Measurements from ENCODE around the gene UNC13B.

The UNC13B gene

GRCh38 chr9:35422753-35423152 is 260.9 kb downstream of the UNC13B start:
- peaks cover 0 to 3% (median 0%) of the 10 kb centered on the region in 4 experiments for H3K4me1 ChIP-seq (ENCODE audit: control extremely low read depth in 1 of 4, control insufficient read depth in 4 of 4, insufficient read depth in 4 of 4, low read length in 3 of 4)
- H3K27me3 ChIP-seq (replicated peaks in 2 of 5; ENCODE audit: control insufficient read depth in 4 of 5, insufficient read depth in 5 of 5, low read length in 4 of 5) = no peaks in the 10 kb centered on the region
- H3K9me3 ChIP-seq (ENCODE audit: control extremely low read depth in 1 of 5, control insufficient read depth in 4 of 5, insufficient read depth in 2 of 5, low read depth in 1 of 5, low read length in 4 of 5) = peaks cover 0 to 2% (median 0%) of the 10 kb centered on the region in 5 experiments
- no peak for DNase-seq
- no peaks in the 10 kb centered on the region for H3K36me3 ChIP-seq (ENCODE audit: control insufficient read depth in 4 of 4, insufficient read depth in 4 of 4, low read length in 3 of 4)
- ChIA-PET POLR2A (no interaction called here), CTCF (interaction anchor here (1.3 kb wide), 1 partner anchor 13 kb away, joined by 3 read pairs; no protein-coding TSS in a partner anchor)
- H3K4me3 ChIP-seq (ENCODE audit: control insufficient read depth in 1 of 7, extremely low read depth in 1 of 7, insufficient read depth in 4 of 7, low read depth in 2 of 7, low read length in 6 of 7) = no peak overlapping the region
- no CpG with 5 or more reads among the region's 2 CpGs for WGBS (ENCODE audit: insufficient coverage)
- no peak overlapping the region for H3K27ac ChIP-seq (ENCODE audit: insufficient read depth in 1 of 2, low read depth in 1 of 2, low read length in 2 of 2, poor library complexity in 1 of 2, severe bottlenecking in 2 of 2)

DNA sequence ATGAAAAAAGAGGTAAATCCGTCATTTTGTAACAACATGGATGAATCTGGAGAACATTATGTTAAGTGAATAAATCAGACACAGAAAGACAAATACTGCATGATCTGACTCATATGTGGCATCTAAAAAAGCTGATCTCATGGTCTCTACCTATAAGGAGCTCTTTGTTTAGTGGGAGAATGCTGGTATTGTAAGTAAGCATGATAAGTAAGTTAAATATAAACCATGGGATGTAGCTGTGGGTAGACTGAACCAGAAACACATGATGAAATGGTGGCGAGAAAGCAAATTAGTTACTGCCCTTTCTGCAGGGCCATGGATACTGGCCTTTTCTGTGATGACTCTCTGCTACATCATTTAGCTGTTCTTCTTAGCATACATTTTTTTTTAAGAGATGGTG is 261.7 kb downstream of the UNC13B start:
- CTCF ChIA-PET = interaction anchor here (1.2 to 1.3 kb wide), 2 partner anchors 11 to 13 kb away, joined by 3 read pairs; no protein-coding TSS in a partner anchor
- 100% methylated on average over 1 of the region's 2 CpGs for WGBS (ENCODE audit: insufficient coverage)

GRCh38 chr9:35424356-35425352 is 262.8 kb downstream of the UNC13B start:
- POLR2A ChIA-PET = no interaction called here
- 98% methylated on average over 5 of the region's 7 CpGs for WGBS (ENCODE audit: insufficient coverage)
- Histone ChIP-seq H3K27ac (ENCODE audit: insufficient read depth in 1 of 2, low read depth in 1 of 2, low read length in 2 of 2, poor library complexity in 1 of 2, severe bottlenecking in 2 of 2) (no peak overlapping the region), H3K4me3 (ENCODE audit: control insufficient read depth in 1 of 7, extremely low read depth in 1 of 7, insufficient read depth in 4 of 7, low read depth in 2 of 7, low read length in 6 of 7) (no peak overlapping the region), H3K4me1 (ENCODE audit: control extremely low read depth in 1 of 4, control insufficient read depth in 4 of 4, insufficient read depth in 4 of 4, low read length in 3 of 4) (peaks cover 0 to 3% (median 0%) of the 10 kb centered on the region in 4 experiments), H3K27me3 (replicated peaks in 2 of 5; ENCODE audit: control insufficient read depth in 4 of 5, insufficient read depth in 5 of 5, low read length in 4 of 5) (no peaks in the 10 kb centered on the region), H3K9me3 (ENCODE audit: control extremely low read depth in 1 of 5, control insufficient read depth in 4 of 5, insufficient read depth in 2 of 5, low read depth in 1 of 5, low read length in 4 of 5) (peaks cover 0 to 11% (median 2%) of the 10 kb centered on the region in 5 experiments), H3K36me3 (ENCODE audit: control insufficient read depth in 4 of 4, insufficient read depth in 4 of 4, low read length in 3 of 4) (no peaks in the 10 kb centered on the region)
- CTCF ChIA-PET = interaction anchor here (1.1 to 1.3 kb wide), 5 partner anchors 10 to 440 kb away, joined by 3 read pairs; no protein-coding TSS in a partner anchor
- peak in 1 of 3 donors; percentile 11 for DNase-seq

More for the DNA sequence above, 261.7 kb downstream of the UNC13B start:
- no peak for DNase-seq
- Histone ChIP-seq H3K4me3 (ENCODE audit: control insufficient read depth in 1 of 7, extremely low read depth in 1 of 7, insufficient read depth in 4 of 7, low read depth in 2 of 7, low read length in 6 of 7) (no peak overlapping the region), H3K36me3 (ENCODE audit: control insufficient read depth in 4 of 4, insufficient read depth in 4 of 4, low read length in 3 of 4) (no peaks in the 10 kb centered on the region), H3K4me1 (ENCODE audit: control extremely low read depth in 1 of 4, control insufficient read depth in 4 of 4, insufficient read depth in 4 of 4, low read length in 3 of 4) (peaks cover 0 to 3% (median 0%) of the 10 kb centered on the region in 4 experiments), H3K9me3 (ENCODE audit: control extremely low read depth in 1 of 5, control insufficient read depth in 4 of 5, insufficient read depth in 2 of 5, low read depth in 1 of 5, low read length in 4 of 5) (peaks cover 0 to 4% (median under 1%) of the 10 kb centered on the region in 5 experiments), H3K27me3 (replicated peaks in 2 of 5; ENCODE audit: control insufficient read depth in 4 of 5, insufficient read depth in 5 of 5, low read length in 4 of 5) (no peaks in the 10 kb centered on the region), H3K27ac (ENCODE audit: insufficient read depth in 1 of 2, low read depth in 1 of 2, low read length in 2 of 2, poor library complexity in 1 of 2, severe bottlenecking in 2 of 2) (no peak overlapping the region)
- POLR2A ChIA-PET = no interaction called here

GRCh38 chr9:35426627-35427026 is 264.8 kb downstream of the UNC13B start:
- peaks cover 0 to 3% (median 0%) of the 10 kb centered on the region in 4 experiments for H3K4me1 ChIP-seq (ENCODE audit: control extremely low read depth in 1 of 4, control insufficient read depth in 4 of 4, insufficient read depth in 4 of 4, low read length in 3 of 4)
- POLR2A ChIA-PET = no interaction called here
- WGBS (ENCODE audit: insufficient coverage) = 71% methylated on average over 1 of the region's 1 CpG
- no peaks in the 10 kb centered on the region for H3K36me3 ChIP-seq (ENCODE audit: control insufficient read depth in 4 of 4, insufficient read depth in 4 of 4, low read length in 3 of 4)
- no peaks in the 10 kb centered on the region for H3K27me3 ChIP-seq (replicated peaks in 2 of 5; ENCODE audit: control insufficient read depth in 4 of 5, insufficient read depth in 5 of 5, low read length in 4 of 5)
- peaks cover 0 to 11% (median 2%) of the 10 kb centered on the region in 5 experiments for H3K9me3 ChIP-seq (ENCODE audit: control extremely low read depth in 1 of 5, control insufficient read depth in 4 of 5, insufficient read depth in 2 of 5, low read depth in 1 of 5, low read length in 4 of 5)
- H3K4me3 ChIP-seq (ENCODE audit: control insufficient read depth in 1 of 7, extremely low read depth in 1 of 7, insufficient read depth in 4 of 7, low read depth in 2 of 7, low read length in 6 of 7) = no peak overlapping the region
- CTCF ChIA-PET = no interaction called here
- no peak for DNase-seq
- H3K27ac ChIP-seq (ENCODE audit: insufficient read depth in 1 of 2, low read depth in 1 of 2, low read length in 2 of 2, poor library complexity in 1 of 2, severe bottlenecking in 2 of 2) = no peak overlapping the region

DNA sequence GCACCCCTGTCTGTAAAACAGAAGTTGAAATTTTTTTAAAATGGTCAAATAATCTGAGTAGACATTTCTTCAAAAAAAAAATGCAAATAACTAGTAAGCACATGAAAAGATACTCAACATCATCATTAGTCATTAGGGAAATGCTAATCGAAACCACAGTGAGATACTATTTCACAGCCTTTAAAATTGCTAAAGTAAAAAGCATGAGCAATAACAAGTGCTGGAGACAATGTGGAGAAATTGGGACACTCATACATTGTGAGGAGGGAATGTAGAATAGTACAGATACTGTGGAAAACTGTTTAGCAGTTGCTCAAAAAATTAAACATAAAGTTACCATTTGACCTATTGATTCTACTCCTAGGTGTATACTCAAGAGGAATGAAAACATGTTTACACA is 269.7 kb downstream of the UNC13B start:
- H3K9me3 ChIP-seq (ENCODE audit: control extremely low read depth in 1 of 5, control insufficient read depth in 4 of 5, insufficient read depth in 2 of 5, low read depth in 1 of 5, low read length in 4 of 5) = peaks cover 0 to 11% (median 0%) of the 10 kb centered on the region in 5 experiments
- no peaks in the 10 kb centered on the region for H3K36me3 ChIP-seq (ENCODE audit: control insufficient read depth in 4 of 4, insufficient read depth in 4 of 4, low read length in 3 of 4)
- DNase-seq = no peak
- no peak overlapping the region for H3K4me3 ChIP-seq (ENCODE audit: control insufficient read depth in 1 of 7, extremely low read depth in 1 of 7, insufficient read depth in 4 of 7, low read depth in 2 of 7, low read length in 6 of 7)
- H3K27ac ChIP-seq (ENCODE audit: insufficient read depth in 1 of 2, low read depth in 1 of 2, low read length in 2 of 2, poor library complexity in 1 of 2, severe bottlenecking in 2 of 2) = no peak overlapping the region
- WGBS (ENCODE audit: insufficient coverage) = no CpG with 5 or more reads among the region's 1 CpG
- no peaks in the 10 kb centered on the region for H3K27me3 ChIP-seq (replicated peaks in 2 of 5; ENCODE audit: control insufficient read depth in 4 of 5, insufficient read depth in 5 of 5, low read length in 4 of 5)
- ChIA-PET POLR2A (no interaction called here), CTCF (no interaction called here)
- no peaks in the 10 kb centered on the region for H3K4me1 ChIP-seq (ENCODE audit: control extremely low read depth in 1 of 4, control insufficient read depth in 4 of 4, insufficient read depth in 4 of 4, low read length in 3 of 4)

- H3K4me3 ChIP-seq (ENCODE audit: control insufficient read depth in 1 of 7, extremely low read depth in 1 of 7, insufficient read depth in 4 of 7, low read depth in 2 of 7, low read length in 6 of 7) = no peak overlapping the region
- peaks cover 0 to under 1% (median 0%) of the 10 kb centered on the region in 4 experiments for H3K4me1 ChIP-seq (ENCODE audit: control extremely low read depth in 1 of 4, control insufficient read depth in 4 of 4, insufficient read depth in 4 of 4, low read length in 3 of 4)
- POLR2A ChIA-PET = no interaction called here
- no peaks in the 10 kb centered on the region for H3K36me3 ChIP-seq (ENCODE audit: control insufficient read depth in 4 of 4, insufficient read depth in 4 of 4, low read length in 3 of 4)
- CTCF ChIA-PET = no interaction called here
- no CpG with 5 or more reads among the region's 2 CpGs for WGBS (ENCODE audit: insufficient coverage)
- no peak for DNase-seq
- peaks cover 0 to 11% (median 0%) of the 10 kb centered on the region in 5 experiments for H3K9me3 ChIP-seq (ENCODE audit: control extremely low read depth in 1 of 5, control insufficient read depth in 4 of 5, insufficient read depth in 2 of 5, low read depth in 1 of 5, low read length in 4 of 5)
- no peaks in the 10 kb centered on the region for H3K27me3 ChIP-seq (replicated peaks in 2 of 5; ENCODE audit: control insufficient read depth in 4 of 5, insufficient read depth in 5 of 5, low read length in 4 of 5)
- H3K27ac ChIP-seq (ENCODE audit: insufficient read depth in 1 of 2, low read depth in 1 of 2, low read length in 2 of 2, poor library complexity in 1 of 2, severe bottlenecking in 2 of 2) = no peak overlapping the region
These were observed 270.3 kb downstream of the UNC13B start for GRCh38 chr9:35432076-35432475.

- 50% methylated on average over 1 of the region's 1 CpG for WGBS (ENCODE audit: insufficient coverage)
- POLR2A ChIA-PET = no interaction called here
- peak; percentile 9 to 71 (median 55) for DNase-seq
- Histone ChIP-seq H3K4me3 (ENCODE audit: control insufficient read depth in 1 of 7, extremely low read depth in 1 of 7, insufficient read depth in 4 of 7, low read depth in 2 of 7, low read length in 6 of 7) (no peak overlapping the region), H3K9me3 (ENCODE audit: control extremely low read depth in 1 of 5, control insufficient read depth in 4 of 5, insufficient read depth in 2 of 5, low read depth in 1 of 5, low read length in 4 of 5) (no peaks in the 10 kb centered on the region), H3K36me3 (ENCODE audit: control insufficient read depth in 4 of 4, insufficient read depth in 4 of 4, low read length in 3 of 4) (no peaks in the 10 kb centered on the region), H3K4me1 (ENCODE audit: control extremely low read depth in 1 of 4, control insufficient read depth in 4 of 4, insufficient read depth in 4 of 4, low read length in 3 of 4) (peaks cover 0 to 3% (median 2%) of the 10 kb centered on the region in 4 experiments), H3K27me3 (replicated peaks in 2 of 5; ENCODE audit: control insufficient read depth in 4 of 5, insufficient read depth in 5 of 5, low read length in 4 of 5) (no peaks in the 10 kb centered on the region), H3K27ac (ENCODE audit: insufficient read depth in 1 of 2, low read depth in 1 of 2, low read length in 2 of 2, poor library complexity in 1 of 2, severe bottlenecking in 2 of 2) (no peak overlapping the region)
- CTCF ChIA-PET = interaction anchor here (0.6 to 1.7 kb wide), 3 partner anchors 10 to 167 kb away, joined by 3 to 7 read pairs (median 3); no protein-coding TSS in a partner anchor
These were observed 275.1 kb downstream of the UNC13B start for GRCh38 chr9:35436933-35437332.

All from common myeloid progenitor, CD34-positive (primary cell).